Measurements from ENCODE around the gene LPCAT1. TPM values are rescaled to one million over a fixed set of nuclear protein-coding genes. Genes with fewer than 3 reads are reported as not detected.

Gene LPCAT1
- total RNA-seq, 1 donor from 2014 or later, result 74.8 TPM

DNA sequence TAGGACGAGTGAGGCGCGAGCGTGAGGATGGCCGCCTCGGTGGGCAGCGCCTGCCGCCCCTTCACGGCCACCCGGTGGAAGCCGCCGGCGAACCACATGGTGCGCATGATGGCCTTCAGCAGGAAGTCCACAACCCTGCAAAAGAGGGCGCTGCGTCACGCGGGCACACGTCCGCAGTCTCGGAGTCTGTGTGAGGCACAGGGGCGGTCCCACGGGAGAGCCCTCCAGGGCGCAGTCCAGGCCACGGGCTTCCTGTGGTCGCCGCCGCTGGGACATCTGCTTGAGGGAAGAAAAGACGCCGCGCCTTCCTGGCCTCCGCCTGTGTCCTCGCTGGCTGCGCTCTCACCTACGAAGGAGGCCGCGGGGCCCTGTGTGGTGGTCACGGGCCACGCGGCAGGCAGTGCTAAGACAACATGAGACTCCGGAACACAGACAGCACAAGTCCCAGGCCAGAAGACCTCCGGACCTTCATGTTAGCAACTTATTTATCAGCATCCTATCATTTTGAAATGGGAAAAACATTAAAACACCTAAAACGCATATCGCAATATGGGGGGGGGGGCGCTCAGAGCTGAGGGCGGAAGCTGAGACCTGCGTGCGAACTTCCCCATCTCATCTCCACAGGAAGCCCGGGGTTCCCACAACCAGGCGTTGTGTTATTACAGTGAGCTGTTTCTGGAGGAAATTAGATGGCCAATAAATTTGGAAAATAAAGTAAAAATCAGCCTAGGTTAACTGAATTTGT lies 28.8 kb downstream of the LPCAT1 start:
- H3K4me1 Mint-ChIP-seq, result no peaks in the 10 kb centered on the region
- peaks cover 15% of the 10 kb centered on the region for H3K36me3 Mint-ChIP-seq
- no peaks in the 10 kb centered on the region for H3K9me3 Mint-ChIP-seq
- H3K4me3 Mint-ChIP-seq, result no peak overlapping the region
- no peaks in the 10 kb centered on the region for H3K27me3 Mint-ChIP-seq (ENCODE audit: low read depth)
- TF ChIP-seq CTCF (IDR thresholded peaks at IDR 0.05; ENCODE audit: unreplicated experiment), result no peak
- no peak overlapping the region for H3K27ac Mint-ChIP-seq
- DNase-seq (ENCODE audit: low spot score in 2 of 2, unreplicated experiment in 2 of 2), result no peak

- Mint-ChIP-seq H3K4me3 (no peak overlapping the region), H3K36me3 (peaks cover 15% of the 10 kb centered on the region), H3K4me1 (no peaks in the 10 kb centered on the region), H3K27me3 (ENCODE audit: low read depth) (no peaks in the 10 kb centered on the region), H3K9me3 (no peaks in the 10 kb centered on the region), H3K27ac (no peak overlapping the region)
- no peak for DNase-seq (ENCODE audit: low spot score in 2 of 2, unreplicated experiment in 2 of 2)
- no peak for TF ChIP-seq CTCF (IDR thresholded peaks at IDR 0.05; ENCODE audit: unreplicated experiment)
These were observed 29.8 kb downstream of the LPCAT1 start for GRCh38 chr5:1493941-1494340.

DNA sequence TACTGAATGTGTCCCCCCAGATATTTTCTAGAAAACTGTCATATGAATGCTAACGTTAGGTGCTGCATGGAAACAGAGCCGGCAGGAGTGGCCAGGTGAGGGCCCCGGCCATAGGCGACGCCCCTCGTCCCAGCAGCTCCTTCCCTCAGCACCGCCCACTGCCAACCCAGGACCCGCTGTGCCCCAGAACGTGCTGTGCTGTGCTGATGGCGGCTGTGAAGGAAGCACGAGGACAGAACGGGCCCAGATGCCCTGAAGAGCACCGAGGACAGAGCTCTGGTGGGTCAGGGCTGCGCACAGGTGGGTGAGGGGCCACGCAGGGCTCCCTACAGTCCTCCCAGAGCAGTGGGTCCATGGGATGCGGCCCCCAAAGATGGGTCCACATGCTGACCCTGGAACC lies 30.3 kb downstream of the LPCAT1 start:
- H3K27ac Mint-ChIP-seq, result no peak overlapping the region
- H3K27me3 Mint-ChIP-seq (ENCODE audit: low read depth), result no peaks in the 10 kb centered on the region
- no peaks in the 10 kb centered on the region for H3K9me3 Mint-ChIP-seq
- H3K4me3 Mint-ChIP-seq, result no peak overlapping the region
- TF ChIP-seq CTCF (IDR thresholded peaks at IDR 0.05; ENCODE audit: unreplicated experiment), result no peak
- no peaks in the 10 kb centered on the region for H3K4me1 Mint-ChIP-seq
- DNase-seq (ENCODE audit: low spot score in 2 of 2, unreplicated experiment in 2 of 2), result no peak
- peaks cover 13% of the 10 kb centered on the region for H3K36me3 Mint-ChIP-seq

GRCh38 chr5:1492757-1493156 lies 31.0 kb downstream of the LPCAT1 start:
- no peak overlapping the region for H3K4me3 Mint-ChIP-seq
- H3K27me3 Mint-ChIP-seq (ENCODE audit: low read depth), result no peaks in the 10 kb centered on the region
- H3K9me3 Mint-ChIP-seq, result no peaks in the 10 kb centered on the region
- no peak for DNase-seq (ENCODE audit: low spot score in 2 of 2, unreplicated experiment in 2 of 2)
- H3K4me1 Mint-ChIP-seq, result no peaks in the 10 kb centered on the region
- peaks cover 13% of the 10 kb centered on the region for H3K36me3 Mint-ChIP-seq
- H3K27ac Mint-ChIP-seq, result peak overlapping the region; percentile 30
- no peak for TF ChIP-seq CTCF (IDR thresholded peaks at IDR 0.05; ENCODE audit: unreplicated experiment)

- no peak for TF ChIP-seq CTCF (IDR thresholded peaks at IDR 0.05; ENCODE audit: unreplicated experiment)
- H3K4me3 Mint-ChIP-seq, result no peak overlapping the region
- DNase-seq (ENCODE audit: low spot score in 2 of 2, unreplicated experiment in 2 of 2), result no peak
- peaks cover 16% of the 10 kb centered on the region for H3K36me3 Mint-ChIP-seq
- no peak overlapping the region for H3K27ac Mint-ChIP-seq
- H3K9me3 Mint-ChIP-seq, result no peaks in the 10 kb centered on the region
- no peaks in the 10 kb centered on the region for H3K27me3 Mint-ChIP-seq (ENCODE audit: low read depth)
- H3K4me1 Mint-ChIP-seq, result no peaks in the 10 kb centered on the region
These were observed 33.4 kb downstream of the LPCAT1 start for GRCh38 chr5:1490376-1490775.

Measured in mesothelial cell of epicardium (in vitro differentiated cells).